Right cardiac atrium (tissue), 5 donors: ENCODE results near the gene SPDYE4. TPM values are rescaled to one million over a fixed set of nuclear protein-coding genes. Genes with fewer than 3 reads are reported as not detected.

Experiments
- ATAC-seq, 2 donors: fragments of 200-7000 bp; cut with Tn5 transposase; one replicate each; pipeline versions ENCODE4 v1.8.0 to v1.9.1; 2020; ENCODE audit warnings: moderate library complexity in 2 of 2, mild to moderate bottlenecking in 1 of 2
- DNase-seq, 3 donors: peaks; one replicate each; pipeline ENCODE4 v3.0.0-alpha.2; 2020
- H3K27ac ChIP-seq: one replicate; pipeline ENCODE4 v1.5.1; 2013; ENCODE audit warnings: mild to moderate bottlenecking, low read length, control low read depth, moderate library complexity
- H3K27me3 ChIP-seq: one replicate; pipeline ENCODE4 v1.6.1; 2013; ENCODE audit not compliant: control insufficient read depth, insufficient read depth
- H3K4me1 ChIP-seq: one replicate; pipeline ENCODE4 v1.6.1; 2013; ENCODE audit warnings: low read length; ENCODE audit not compliant: control insufficient read depth, insufficient read depth
- H3K4me3 ChIP-seq: one replicate; pipeline ENCODE4 v1.5.1; 2013; ENCODE audit warnings: low read length, control low read depth
- H3K9me3 ChIP-seq: one replicate; pipeline ENCODE4 v1.6.1; 2013; ENCODE audit warnings: low read length; ENCODE audit not compliant: control insufficient read depth
- WGBS: extraction: QIAGEN DNeasy Blood & Tissue Kit; methylation state at CpG from one replicate; pipeline ENCODE4 v1.1.7; 2013; 5-methylcytosine and 5-hydroxymethylcytosine counted together
- intact Hi-C, 4 donors: fragments of 100-400 bp; cut with DNase I; formaldehyde crosslinking; loops; one replicate each; pipeline versions ENCODE4 v1.11.0 to v1.14.0; 2022 to 2023
- polyA plus RNA-seq: library from polyadenylated mRNA; stranded (reverse); fragments of 200-250 nt; gene quantifications from one replicate; pipeline ENCODE4 v1.2.3, GENCODE V29; 2013
- total RNA-seq, 4 donors: library from RNA; stranded (reverse); fragmentation: NEBNext Ultra II Directional; extraction: Animal tissue kit (Norgen Biotek cat#: 25700); gene quantifications; one replicate each; pipeline ENCODE4 v1.2.1, GENCODE V29; 2021
- donor health status: healthy with polysubstance abuse.
- donor health status: DM: no; HTN: yes; CAD: no.
- donor health status: DM: no; HTN: no; CAD: no.
- donor health status: DM: no; HTN: yes; CAD: no; lungs with severe emphysema.
- donor health status: DM: yes; HTN: yes; CAD: no.

SPDYE4 gene
- total and polyA plus RNA-seq, 5 donors = not detected

- Histone ChIP-seq H3K4me1 (no peaks in the 10 kb centered on the region), H3K4me3 (no peak overlapping the region), H3K27me3 (no peaks in the 10 kb centered on the region), H3K27ac (no peak overlapping the region), H3K9me3 (no peaks in the 10 kb centered on the region)
- intact Hi-C loops = loop anchor here in 2 of 4 donors (10.0 kb wide), 2 partner anchors 367 to 377 kb away; no protein-coding TSS in a partner anchor
- 94% methylated on average over 1 of the region's 1 CpG for WGBS
- ATAC-seq (no peak), DNase-seq (no peak)
Observed at GRCh38 chr17:8782176-8782575, 23.8 kb upstream of the SPDYE4 start.

- H3K27me3 ChIP-seq = no peaks in the 10 kb centered on the region
- H3K4me3 ChIP-seq = no peak overlapping the region
- ATAC-seq = no peak
- 80% methylated on average over 4 of the region's 4 CpGs for WGBS
- intact Hi-C loops = loop anchor here in 2 of 4 donors (10.0 kb wide), 2 partner anchors 367 to 377 kb away; no protein-coding TSS in a partner anchor
- no peaks in the 10 kb centered on the region for H3K4me1 ChIP-seq
- DNase-seq = no peak
- no peaks in the 10 kb centered on the region for H3K9me3 ChIP-seq
- no peak overlapping the region for H3K27ac ChIP-seq
Observed at GRCh38 chr17:8781776-8782175, 23.4 kb upstream of the SPDYE4 start.

GRCh38 chr17:8776881-8777280, 18.5 kb upstream of the SPDYE4 start:
- 72% methylated on average over 1 of the region's 1 CpG for WGBS
- Histone ChIP-seq H3K27ac (no peak overlapping the region), H3K27me3 (no peaks in the 10 kb centered on the region), H3K4me1 (no peaks in the 10 kb centered on the region), H3K4me3 (no peak overlapping the region), H3K9me3 (no peaks in the 10 kb centered on the region)
- intact Hi-C loops = no loop called here
- ATAC-seq = no peak
- no peak for DNase-seq

GRCh38 chr17:8776248-8776647, 17.9 kb upstream of the SPDYE4 start:
- H3K9me3 ChIP-seq = no peaks in the 10 kb centered on the region
- H3K27ac ChIP-seq = no peak overlapping the region
- intact Hi-C loops = no loop called here

GRCh38 chr17:8766731-8767130, 8.4 kb upstream of the SPDYE4 start:
- WGBS = 84% methylated on average over 2 of the region's 2 CpGs
- ATAC-seq (no peak), DNase-seq (no peak)
- intact Hi-C loops = no loop called here
- Histone ChIP-seq H3K27me3 (no peaks in the 10 kb centered on the region), H3K4me3 (no peak overlapping the region), H3K27ac (no peak overlapping the region), H3K9me3 (no peaks in the 10 kb centered on the region), H3K4me1 (no peaks in the 10 kb centered on the region)

More at GRCh38 chr17:8776248-8776647, 17.9 kb upstream of the SPDYE4 start:
- DNase-seq (no peak), ATAC-seq (no peak)
- no peaks in the 10 kb centered on the region for H3K27me3 ChIP-seq
- no peaks in the 10 kb centered on the region for H3K4me1 ChIP-seq
- H3K4me3 ChIP-seq = no peak overlapping the region

GRCh38 chr17:8762012-8762411, 3.7 kb upstream of the SPDYE4 start:
- Histone ChIP-seq H3K4me1 (no peaks in the 10 kb centered on the region), H3K4me3 (no peak overlapping the region), H3K27ac (no peak overlapping the region), H3K9me3 (no peaks in the 10 kb centered on the region), H3K27me3 (no peaks in the 10 kb centered on the region)
- intact Hi-C loops = no loop called here
- ATAC-seq = no peak
- WGBS = 68% methylated on average over 8 of the region's 8 CpGs
- DNase-seq = no peak

GRCh38 chr17:8757189-8757588, 1.2 kb downstream of the SPDYE4 start:
- no peak for DNase-seq
- no peaks in the 10 kb centered on the region for H3K4me1 ChIP-seq
- intact Hi-C loops = loop anchor here in 1 of 4 donors (10.0 kb wide), 1 partner anchor 342 kb away; no protein-coding TSS in a partner anchor
- H3K9me3 ChIP-seq = no peaks in the 10 kb centered on the region
- H3K4me3 ChIP-seq = no peak overlapping the region
- 89% methylated on average over 13 of the region's 13 CpGs for WGBS
- H3K27ac ChIP-seq = no peak overlapping the region
- no peak for ATAC-seq
- no peaks in the 10 kb centered on the region for H3K27me3 ChIP-seq

- H3K27ac ChIP-seq = no peak overlapping the region
- no peaks in the 10 kb centered on the region for H3K4me1 ChIP-seq
- ATAC-seq (no peak), DNase-seq (no peak)
- no peaks in the 10 kb centered on the region for H3K9me3 ChIP-seq
- no peak overlapping the region for H3K4me3 ChIP-seq
- intact Hi-C loops = loop anchor here in 1 of 4 donors (10.0 kb wide), 1 partner anchor 341 kb away; no protein-coding TSS in a partner anchor
- 92% methylated on average over 12 of the region's 12 CpGs for WGBS
- no peaks in the 10 kb centered on the region for H3K27me3 ChIP-seq
Observed at GRCh38 chr17:8755590-8756255, 2.6 kb downstream of the SPDYE4 start.

GRCh38 chr17:8754890-8755289, 3.5 kb downstream of the SPDYE4 start:
- no peaks in the 10 kb centered on the region for H3K4me1 ChIP-seq
- H3K4me3 ChIP-seq = no peak overlapping the region
- intact Hi-C loops = loop anchor here in 1 of 4 donors (10.0 kb wide), 1 partner anchor 340 kb away; no protein-coding TSS in a partner anchor
- ATAC-seq = no peak
- H3K27me3 ChIP-seq = no peaks in the 10 kb centered on the region
- H3K27ac ChIP-seq = no peak overlapping the region
- H3K9me3 ChIP-seq = no peaks in the 10 kb centered on the region
- no peak for DNase-seq
- WGBS = 80% methylated on average over 8 of the region's 8 CpGs

- Histone ChIP-seq H3K27ac (no peak overlapping the region), H3K9me3 (no peaks in the 10 kb centered on the region), H3K4me3 (no peak overlapping the region), H3K4me1 (no peaks in the 10 kb centered on the region), H3K27me3 (no peaks in the 10 kb centered on the region)
- DNase-seq (no peak), ATAC-seq (no peak)
- intact Hi-C loops = loop anchor here in 1 of 4 donors (10.0 kb wide), 1 partner anchor 339 kb away; no protein-coding TSS in a partner anchor
- 48% methylated on average over 1 of the region's 1 CpG for WGBS
Observed at GRCh38 chr17:8753976-8754440, 4.3 kb downstream of the SPDYE4 start.

GRCh38 chr17:8753136-8753975, 5.0 kb downstream of the SPDYE4 start:
- H3K4me1 ChIP-seq = no peaks in the 10 kb centered on the region
- H3K27me3 ChIP-seq = no peaks in the 10 kb centered on the region
- 87% methylated on average over 12 of the region's 12 CpGs for WGBS
- ATAC-seq (peak in 1 of 2 donors; percentile 20), DNase-seq (no peak)
- H3K9me3 ChIP-seq = no peaks in the 10 kb centered on the region
- no peak overlapping the region for H3K4me3 ChIP-seq
- intact Hi-C loops = loop anchor here in 1 of 4 donors (10.0 kb wide), 1 partner anchor 339 kb away; no protein-coding TSS in a partner anchor
- no peak overlapping the region for H3K27ac ChIP-seq
